SK-N-SH treated with all-trans-retinoic acid at 6 μM for 48 hours (cell line): ENCODE measurements around the gene TAAR5.

Experiments
- ARNTL ChIP-seq: fragments of 450-650 bp; formaldehyde crosslinking; IDR thresholded peaks from 2 replicates; pipeline ENCODE4 v1.5.0; 2020; ENCODE audit warnings: low read depth, mild to moderate bottlenecking, moderate library complexity, borderline replicate concordance
- ESRRG ChIP-seq: fragments of 250-450 bp; sonication (Bioruptor Pico); IDR thresholded peaks from 2 replicates; pipeline ENCODE4 v1.6.1; 2021; ENCODE audit warnings: mild to moderate bottlenecking
- ISL1 ChIP-seq: fragments of 250-450 bp; sonication (Bioruptor Pico); IDR thresholded peaks from 2 replicates; pipeline ENCODE4 v2.1.2; 2022; ENCODE audit warnings: mild to moderate bottlenecking, moderate library complexity
- ZFP3 ChIP-seq: fragments of 250-450 bp; sonication (Bioruptor Pico); IDR thresholded peaks from 2 replicates; pipeline ENCODE4 v1.5.0; 2020; ENCODE audit warnings: mild to moderate bottlenecking, moderate library complexity
- ZNF70 ChIP-seq: fragments of 450-650 bp; formaldehyde crosslinking; IDR thresholded peaks from 2 replicates; pipeline ENCODE4 v1.5.0; 2020; ENCODE audit warnings: mild to moderate bottlenecking, moderate library complexity
- TF ChIP-seq, protein P1 (sequence below): fragments of 250-450 bp; sonication (Bioruptor Pico); IDR thresholded peaks from 2 replicates; pipeline ENCODE4 v1.8.0; 2020; ENCODE audit warnings: mild to moderate bottlenecking, moderate library complexity, borderline replicate concordance

DNA sequence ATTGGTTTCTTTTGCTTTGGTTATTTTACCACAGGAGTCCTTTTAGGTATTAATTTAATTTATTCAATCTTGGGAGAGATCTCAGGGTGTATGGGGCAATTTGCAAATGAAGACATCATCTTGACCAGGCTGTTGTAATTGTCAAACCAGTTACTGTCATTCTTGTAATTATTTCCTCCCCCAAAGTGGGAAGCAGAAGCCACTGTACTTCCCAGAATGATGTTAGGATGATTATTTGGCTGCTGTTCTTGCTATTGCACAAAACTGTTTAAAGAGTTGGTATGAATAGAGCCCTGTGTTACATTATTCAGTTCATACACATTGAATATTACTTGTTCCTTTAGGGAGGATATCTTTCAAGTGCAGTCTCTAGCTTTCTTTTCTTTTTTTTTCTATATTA, 17.8 kb downstream of the TAAR5 start:
- no peak for TF ChIP-seq ARNTL (CRISPR knock-in tag)
- no peak for TF ChIP-seq ZNF70 (CRISPR knock-in tag)
- no peak for TF ChIP-seq ISL1 (CRISPR knock-in tag)
- TF ChIP-seq ESRRG (CRISPR knock-in tag): no peak
- TF ChIP-seq ZFP3 (CRISPR knock-in tag): no peak
- TF ChIP-seq, protein P1, sequence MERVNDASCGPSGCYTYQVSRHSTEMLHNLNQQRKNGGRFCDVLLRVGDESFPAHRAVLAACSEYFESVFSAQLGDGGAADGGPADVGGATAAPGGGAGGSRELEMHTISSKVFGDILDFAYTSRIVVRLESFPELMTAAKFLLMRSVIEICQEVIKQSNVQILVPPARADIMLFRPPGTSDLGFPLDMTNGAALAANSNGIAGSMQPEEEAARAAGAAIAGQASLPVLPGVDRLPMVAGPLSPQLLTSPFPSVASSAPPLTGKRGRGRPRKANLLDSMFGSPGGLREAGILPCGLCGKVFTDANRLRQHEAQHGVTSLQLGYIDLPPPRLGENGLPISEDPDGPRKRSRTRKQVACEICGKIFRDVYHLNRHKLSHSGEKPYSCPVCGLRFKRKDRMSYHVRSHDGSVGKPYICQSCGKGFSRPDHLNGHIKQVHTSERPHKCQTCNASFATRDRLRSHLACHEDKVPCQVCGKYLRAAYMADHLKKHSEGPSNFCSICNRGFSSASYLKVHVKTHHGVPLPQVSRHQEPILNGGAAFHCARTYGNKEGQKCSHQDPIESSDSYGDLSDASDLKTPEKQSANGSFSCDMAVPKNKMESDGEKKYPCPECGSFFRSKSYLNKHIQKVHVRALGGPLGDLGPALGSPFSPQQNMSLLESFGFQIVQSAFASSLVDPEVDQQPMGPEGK (CRISPR knock-in tag): no peak
